Smooth muscle cell (in vitro differentiated cells): ENCODE data around the gene MC2R. TPM values are rescaled to one million over a fixed set of nuclear protein-coding genes. Genes with fewer than 3 reads are reported as not detected.

Experiments used
- DNase-seq: peaks from one replicate; lab custom pipeline; 2025; ENCODE audit not compliant: unreplicated experiment; lab: John Stamatoyannopoulos, UW
- H2AFZ ChIP-seq: fragments of 200-600 bp; sonication (generic); 2 replicates; pipeline ENCODE4 v1.6.0; 2016; ENCODE audit warnings: antibody characterized with exemption, low read depth, mild to moderate bottlenecking
- H3F3A ChIP-seq: fragments of 200-600 bp; sonication (generic); 2 replicates; pipeline ENCODE4 v1.6.0; 2017; ENCODE audit warnings: antibody characterized with exemption, low read depth
- H3K27ac ChIP-seq: fragments of 200-600 bp; sonication (generic); 2 replicates; pipeline ENCODE4 v1.5.1; 2016; ENCODE audit warnings: low read depth, mild to moderate bottlenecking
- H3K27me3 ChIP-seq: fragments of 200-600 bp; sonication (generic); 2 replicates; pipeline ENCODE4 v1.6.1; 2016; ENCODE audit warnings: low read depth, mild to moderate bottlenecking
- H3K36me3 ChIP-seq: fragments of 200-600 bp; sonication (generic); 2 replicates; pipeline ENCODE4 v1.5.1; 2016; ENCODE audit warnings: low read depth
- H3K4me1 ChIP-seq: fragments of 200-600 bp; sonication (generic); 2 replicates; pipeline ENCODE4 v1.5.1; 2016; ENCODE audit warnings: low read depth
- H3K4me2 ChIP-seq: fragments of 200-600 bp; sonication (generic); 2 replicates; pipeline ENCODE4 v1.6.0; 2016; ENCODE audit warnings: mild to moderate bottlenecking
- H3K4me3 ChIP-seq: fragments of 200-600 bp; sonication (generic); 2 replicates; pipeline ENCODE4 v1.5.1; 2016; ENCODE audit warnings: mild to moderate bottlenecking
- H3K79me2 ChIP-seq: fragments of 200-600 bp; sonication (generic); 2 replicates; pipeline ENCODE4 v1.6.0; 2016; ENCODE audit warnings: low read depth, mild to moderate bottlenecking
- H3K9ac ChIP-seq: fragments of 200-600 bp; sonication (generic); 2 replicates; pipeline ENCODE4 v1.6.0; 2016; ENCODE audit warnings: low read depth
- H3K9me3 ChIP-seq: fragments of 200-600 bp; sonication (generic); replicated peaks from 2 replicates; pipeline ENCODE4 v1.5.1; 2016; ENCODE audit warnings: low read depth
- H4K20me1 ChIP-seq: fragments of 200-600 bp; sonication (generic); 2 replicates; pipeline ENCODE4 v1.6.0; 2016; ENCODE audit warnings: low read depth
- WGBS: methylation state at CpG from one replicate; pipeline ENCODE4 v1.1.7; 2016; ENCODE audit warnings: low lambda C conversion rate; 5-methylcytosine and 5-hydroxymethylcytosine counted together
- polyA plus RNA-seq: library from polyadenylated mRNA; unstranded; fragments of >200 nt; fragmentation: Nextera tagmentation; extraction: Ambion mirVana; gene quantifications from 2 replicates; pipeline ENCODE4 v1.2.1, GENCODE V29; 2016
- total RNA-seq: library from RNA; depleted of rRNA; stranded (reverse); fragments of >200 nt; gene quantifications from 2 replicates; pipeline ENCODE4 v1.2.3, GENCODE V29; 2014
- TF ChIP-seq, protein P1 (sequence below): fragments of 200-600 bp; sonication (generic); IDR thresholded peaks from 2 replicates; pipeline ENCODE4 v1.5.1; 2017; ENCODE audit warnings: borderline replicate concordance, mild to moderate bottlenecking, antibody characterized with exemption; ENCODE audit not compliant: insufficient read depth, poor library complexity, severe bottlenecking

MC2R gene
- total and polyA plus RNA-seq, 2 experiments from 2014 or later, result not detected

GRCh38 chr18:13923221-13923620 is 7.9 kb upstream of the MC2R start:
- Histone ChIP-seq H3K27ac (no peak overlapping the region), H3K4me3 (no peak overlapping the region), H3K79me2 (no peaks in the 10 kb centered on the region), H4K20me1 (no peaks in the 10 kb centered on the region), H3K9me3 (no peaks in the 10 kb centered on the region), H3F3A (no peaks in the 10 kb centered on the region), H3K36me3 (no peaks in the 10 kb centered on the region), H3K9ac (no peak overlapping the region), H3K27me3 (no peaks in the 10 kb centered on the region), H2AFZ (no peak overlapping the region), H3K4me1 (no peaks in the 10 kb centered on the region), H3K4me2 (no peak overlapping the region)
- DNase-seq, result no peak
- 85% methylated on average over 3 of the region's 3 CpGs for WGBS
- TF ChIP-seq, protein P1, sequence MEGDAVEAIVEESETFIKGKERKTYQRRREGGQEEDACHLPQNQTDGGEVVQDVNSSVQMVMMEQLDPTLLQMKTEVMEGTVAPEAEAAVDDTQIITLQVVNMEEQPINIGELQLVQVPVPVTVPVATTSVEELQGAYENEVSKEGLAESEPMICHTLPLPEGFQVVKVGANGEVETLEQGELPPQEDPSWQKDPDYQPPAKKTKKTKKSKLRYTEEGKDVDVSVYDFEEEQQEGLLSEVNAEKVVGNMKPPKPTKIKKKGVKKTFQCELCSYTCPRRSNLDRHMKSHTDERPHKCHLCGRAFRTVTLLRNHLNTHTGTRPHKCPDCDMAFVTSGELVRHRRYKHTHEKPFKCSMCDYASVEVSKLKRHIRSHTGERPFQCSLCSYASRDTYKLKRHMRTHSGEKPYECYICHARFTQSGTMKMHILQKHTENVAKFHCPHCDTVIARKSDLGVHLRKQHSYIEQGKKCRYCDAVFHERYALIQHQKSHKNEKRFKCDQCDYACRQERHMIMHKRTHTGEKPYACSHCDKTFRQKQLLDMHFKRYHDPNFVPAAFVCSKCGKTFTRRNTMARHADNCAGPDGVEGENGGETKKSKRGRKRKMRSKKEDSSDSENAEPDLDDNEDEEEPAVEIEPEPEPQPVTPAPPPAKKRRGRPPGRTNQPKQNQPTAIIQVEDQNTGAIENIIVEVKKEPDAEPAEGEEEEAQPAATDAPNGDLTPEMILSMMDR, result no peak

DNA sequence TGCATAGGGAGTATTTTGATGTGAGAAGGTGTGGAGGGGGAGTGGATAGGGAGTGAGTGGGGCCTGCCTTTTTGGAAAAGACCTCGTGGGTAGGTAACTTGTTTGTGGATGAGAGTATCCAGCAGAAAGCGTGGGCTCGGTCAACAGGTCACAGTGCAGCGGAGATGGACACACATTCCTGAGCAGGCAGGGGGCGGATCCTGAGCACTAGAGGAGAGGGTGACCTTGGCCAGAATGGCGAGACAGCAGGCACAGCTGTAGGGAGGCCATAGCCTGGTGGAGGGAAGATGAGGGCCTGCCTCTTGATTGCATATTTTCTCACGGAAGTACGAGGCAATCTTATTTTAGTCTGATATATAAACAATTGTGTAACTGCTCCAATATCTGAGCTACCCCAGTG is 3.6 kb upstream of the MC2R start:
- no peak overlapping the region for H3K9ac ChIP-seq
- H3K79me2 ChIP-seq, result no peaks in the 10 kb centered on the region
- no peaks in the 10 kb centered on the region for H3K27me3 ChIP-seq
- H3F3A ChIP-seq, result no peaks in the 10 kb centered on the region
- no peaks in the 10 kb centered on the region for H3K9me3 ChIP-seq
- no peak overlapping the region for H2AFZ ChIP-seq
- H3K4me2 ChIP-seq, result no peak overlapping the region
- no peaks in the 10 kb centered on the region for H3K36me3 ChIP-seq
- H3K27ac ChIP-seq, result no peak overlapping the region
- H4K20me1 ChIP-seq, result no peaks in the 10 kb centered on the region
- 93% methylated on average over 8 of the region's 8 CpGs for WGBS
- H3K4me3 ChIP-seq, result no peak overlapping the region
- H3K4me1 ChIP-seq, result no peaks in the 10 kb centered on the region
- TF ChIP-seq, protein P1, result no peak
- DNase-seq, result no peak

GRCh38 chr18:13917401-13917800 is 2.1 kb upstream of the MC2R start:
- Histone ChIP-seq H3K79me2 (no peaks in the 10 kb centered on the region), H2AFZ (no peak overlapping the region), H3K4me1 (no peaks in the 10 kb centered on the region), H3K36me3 (no peaks in the 10 kb centered on the region), H3K4me3 (no peak overlapping the region), H3K4me2 (no peak overlapping the region), H3K9me3 (no peaks in the 10 kb centered on the region), H3K27ac (no peak overlapping the region), H3K27me3 (no peaks in the 10 kb centered on the region), H4K20me1 (no peaks in the 10 kb centered on the region), H3K9ac (no peak overlapping the region), H3F3A (no peaks in the 10 kb centered on the region)
- WGBS, result 94% methylated on average over 3 of the region's 3 CpGs
- DNase-seq, result no peak
- TF ChIP-seq, protein P1, result no peak

- H3K36me3 ChIP-seq, result no peaks in the 10 kb centered on the region
- H4K20me1 ChIP-seq, result no peaks in the 10 kb centered on the region
- TF ChIP-seq, protein P1, result no peak
- no peak overlapping the region for H2AFZ ChIP-seq
- H3K9me3 ChIP-seq, result no peaks in the 10 kb centered on the region
- no peaks in the 10 kb centered on the region for H3K27me3 ChIP-seq
- H3K4me2 ChIP-seq, result no peak overlapping the region
- WGBS, result 35% methylated on average over 6 of the region's 6 CpGs
- no peak overlapping the region for H3K27ac ChIP-seq
- no peak for DNase-seq
- H3K4me1 ChIP-seq, result no peaks in the 10 kb centered on the region
- H3K9ac ChIP-seq, result no peak overlapping the region
- H3K79me2 ChIP-seq, result no peaks in the 10 kb centered on the region
- H3F3A ChIP-seq, result no peaks in the 10 kb centered on the region
- H3K4me3 ChIP-seq, result no peak overlapping the region
These were observed 1.2 kb upstream of the MC2R start for GRCh38 chr18:13916559-13916958.
